ENCODE results near the gene IFNLR1.

The IFNLR1 gene

GRCh38 chr1:24105368-24106160, 81.5 kb downstream of the IFNLR1 start:
- no peak overlapping the region for H3K9ac ChIP-seq (ENCODE audit: low read length)
- H3K27ac ChIP-seq (ENCODE audit: low read length), result no peak overlapping the region

GRCh38 chr1:24104854-24105253, 82.2 kb downstream of the IFNLR1 start:
- H3K9ac ChIP-seq (ENCODE audit: low read length), result no peak overlapping the region
- H3K9me3 ChIP-seq (ENCODE audit: control insufficient read depth, low read depth, low read length), result no peaks in the 10 kb centered on the region
- no peak overlapping the region for H3K27ac ChIP-seq (ENCODE audit: low read length)
- H3K4me1 ChIP-seq (ENCODE audit: control insufficient read depth, low read depth, low read length), result peaks cover 4% of the 10 kb centered on the region
- H3K27me3 ChIP-seq (ENCODE audit: control insufficient read depth, insufficient read depth, low read length), result no peaks in the 10 kb centered on the region
- no peaks in the 10 kb centered on the region for H3K36me3 ChIP-seq (ENCODE audit: control insufficient read depth, low read depth, low read length)
- H3K4me3 ChIP-seq (ENCODE audit: low read length), result no peak overlapping the region

More at GRCh38 chr1:24105368-24106160, 81.5 kb downstream of the IFNLR1 start:
- Histone ChIP-seq H3K4me1 (ENCODE audit: control insufficient read depth, low read depth, low read length) (peaks cover 4% of the 10 kb centered on the region), H3K4me3 (ENCODE audit: low read length) (no peak overlapping the region), H3K36me3 (ENCODE audit: control insufficient read depth, low read depth, low read length) (no peaks in the 10 kb centered on the region), H3K27me3 (ENCODE audit: control insufficient read depth, insufficient read depth, low read length) (no peaks in the 10 kb centered on the region), H3K9me3 (ENCODE audit: control insufficient read depth, low read depth, low read length) (no peaks in the 10 kb centered on the region)

Data from iPS-18a (cell line).